Activated B cell treated with CpG ODN at 0.5 μM for 24 hours (primary cell): Measurements from ENCODE around the gene SHISA6. TPM values are rescaled to one million over a fixed set of nuclear protein-coding genes. Genes with fewer than 3 reads are reported as not detected.
"Not testable (repeated sequence)": the region's sequence is repeated elsewhere in the genome, so short reads cannot be mapped to it uniquely, and the experiment has no call there.

Experiments used
- ATAC-seq: fragments of 200-7000 bp; cut with Tn5 transposase; one replicate; pipeline ENCODE4 v1.10.0; 2021; ENCODE audit warnings: low read depth, mild to moderate bottlenecking, moderate library complexity
- CTCF ChIA-PET: fragments of 350-600 bp; sonication (Branson Sonifier 250); formaldehyde crosslinking; loops from one replicate; lab custom pipeline; 2021; ENCODE audit warnings: antibody characterized with exemption; lab: Charles Lee
- POLR2A ChIA-PET: fragments of 350-600 bp; sonication (Branson Sonifier 250); formaldehyde crosslinking; loops from one replicate; lab custom pipeline; 2021; ENCODE audit warnings: antibody characterized with exemption; lab: Charles Lee
- DNase-seq: peaks from one replicate; pipeline ENCODE4 v3.0.0; 2022
- H3K27ac Mint-ChIP-seq: one replicate; pipeline ENCODE4 v1.8.0; 2020; ENCODE audit warnings: mixed read lengths
- H3K27me3 Mint-ChIP-seq: one replicate; pipeline ENCODE4 v1.8.0; 2021; ENCODE audit warnings: mixed read lengths
- H3K36me3 Mint-ChIP-seq: one replicate; pipeline ENCODE4 v1.8.0; 2021; ENCODE audit warnings: low read depth, mixed read lengths
- H3K4me1 Mint-ChIP-seq: one replicate; pipeline ENCODE4 v1.8.0; 2021; ENCODE audit warnings: mixed read lengths
- H3K4me3 Mint-ChIP-seq: one replicate; pipeline ENCODE4 v1.8.0; 2020; ENCODE audit warnings: mild to moderate bottlenecking, mixed read lengths
- H3K9me3 Mint-ChIP-seq: one replicate; pipeline ENCODE4 v1.8.0; 2020; ENCODE audit warnings: mixed read lengths
- CTCF ChIP-seq: fragments of 200-600 bp; IDR thresholded peaks from one replicate; pipeline ENCODE4 v1.8.0; 2022; ENCODE audit warnings: antibody characterized with exemption, mild to moderate bottlenecking
- intact Hi-C: fragments of 100-400 bp; cut with micrococcal nuclease; formaldehyde crosslinking; loops from one replicate; pipeline ENCODE4 v1.15.1; 2024
- total RNA-seq: library from RNA; stranded (reverse); gene quantifications from 2 replicates; pipeline ENCODE4 v1.2.3, GENCODE V29; 2022

Gene SHISA6
- total RNA-seq, 1 donor from 2014 or later: not detected

DNA sequence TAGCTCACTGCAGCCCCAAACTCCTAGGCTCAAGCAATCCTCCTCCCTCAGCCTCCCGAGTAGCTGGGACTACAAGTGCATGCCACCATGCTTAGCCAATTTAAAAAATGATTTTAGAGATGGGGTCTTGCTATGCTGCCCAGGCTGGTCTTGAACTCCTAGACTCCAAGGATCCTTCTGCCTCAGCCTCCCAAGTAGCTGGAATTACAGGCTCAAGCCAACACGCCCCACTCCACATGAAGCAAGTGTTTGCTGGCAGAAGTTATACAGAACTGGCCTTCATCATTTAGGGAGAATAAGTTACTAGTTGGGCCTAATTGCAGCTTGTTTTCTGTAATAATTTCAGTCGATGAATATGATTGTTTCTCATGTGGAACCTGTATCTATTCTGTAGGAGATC, 68.0 kb downstream of the SHISA6 start:
- POLR2A ChIA-PET: no interaction called here
- CTCF ChIA-PET: no interaction called here
- no peak overlapping the region for H3K4me3 Mint-ChIP-seq
- no peaks in the 10 kb centered on the region for H3K27me3 Mint-ChIP-seq
- no peaks in the 10 kb centered on the region for H3K36me3 Mint-ChIP-seq
- no peak overlapping the region for H3K27ac Mint-ChIP-seq
- intact Hi-C loops: no loop called here
- ATAC-seq: no peak
- no peaks in the 10 kb centered on the region for H3K4me1 Mint-ChIP-seq
- H3K9me3 Mint-ChIP-seq: no peaks in the 10 kb centered on the region
- no peak for TF ChIP-seq CTCF
- no peak for DNase-seq

DNA sequence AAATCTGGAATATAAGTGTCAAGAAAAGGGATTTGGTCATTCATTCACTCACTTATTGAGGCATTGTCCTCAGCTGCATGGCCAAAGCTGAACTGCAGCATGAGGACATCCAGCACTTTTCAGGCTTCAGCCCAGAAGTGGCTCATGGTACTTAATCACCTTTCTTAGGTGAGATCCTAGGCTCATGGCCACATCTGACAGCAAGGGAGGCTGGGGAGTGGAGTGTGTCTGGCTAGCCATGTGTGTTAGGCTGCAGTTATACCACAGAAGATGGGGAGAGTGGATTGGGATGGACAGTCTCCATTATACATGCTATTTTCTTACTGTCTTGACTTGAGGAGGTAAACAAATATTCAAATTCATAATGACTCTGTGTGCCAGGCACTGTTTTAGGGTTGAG, 68.8 kb downstream of the SHISA6 start:
- CTCF ChIA-PET: interaction anchor here (1.1 kb wide), 1 partner anchor 13 kb away, joined by 3 read pairs; no protein-coding TSS in a partner anchor
- no peaks in the 10 kb centered on the region for H3K9me3 Mint-ChIP-seq
- POLR2A ChIA-PET: no interaction called here
- intact Hi-C loops: no loop called here
- H3K27me3 Mint-ChIP-seq: no peaks in the 10 kb centered on the region
- no peak for TF ChIP-seq CTCF
- H3K4me1 Mint-ChIP-seq: no peaks in the 10 kb centered on the region
- H3K36me3 Mint-ChIP-seq: no peaks in the 10 kb centered on the region
- no peak for DNase-seq
- H3K27ac Mint-ChIP-seq: no peak overlapping the region
- ATAC-seq: no peak
- H3K4me3 Mint-ChIP-seq: no peak overlapping the region

- H3K27me3 Mint-ChIP-seq, H3K36me3 Mint-ChIP-seq, ATAC-seq, DNase-seq, H3K4me3 Mint-ChIP-seq, H3K27ac Mint-ChIP-seq, CTCF ChIA-PET, H3K9me3 Mint-ChIP-seq, H3K4me1 Mint-ChIP-seq, intact Hi-C loops, POLR2A ChIA-PET: not testable (repeated sequence)
These were observed 75.4 kb downstream of the SHISA6 start for GRCh38 chr17:11316451-11316850.

DNA sequence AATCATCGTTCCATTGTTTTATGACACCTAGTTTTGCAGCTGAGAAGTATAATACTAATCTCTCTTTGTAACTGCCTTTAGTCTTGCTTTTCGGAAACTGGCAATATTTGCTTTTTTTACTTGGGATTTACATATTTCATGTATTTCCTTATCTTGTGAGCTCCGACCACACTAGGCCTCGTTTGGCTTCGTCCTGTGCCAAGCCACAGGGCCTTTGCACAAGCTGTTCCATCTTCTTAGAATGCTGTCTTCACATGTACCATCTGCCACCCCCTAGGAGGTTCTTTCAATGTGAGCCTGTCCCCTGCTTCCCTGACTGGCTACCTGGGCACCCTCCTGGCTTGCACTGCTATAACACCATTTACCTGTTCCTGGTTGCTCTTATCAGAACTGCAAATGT, 77.2 kb downstream of the SHISA6 start:
- CTCF ChIA-PET: no interaction called here
- no peak for ATAC-seq

GRCh38 chr17:11319894-11320293, 78.9 kb downstream of the SHISA6 start:
- ChIA-PET CTCF (no interaction called here), POLR2A (no interaction called here)
- Mint-ChIP-seq H3K27ac (no peak overlapping the region), H3K4me1 (no peaks in the 10 kb centered on the region), H3K4me3 (no peak overlapping the region), H3K9me3 (no peaks in the 10 kb centered on the region), H3K36me3 (no peaks in the 10 kb centered on the region), H3K27me3 (no peaks in the 10 kb centered on the region)
- TF ChIP-seq CTCF: no peak
- DNase-seq (no peak), ATAC-seq (no peak)
- intact Hi-C loops: no loop called here

More for the DNA sequence above, 77.2 kb downstream of the SHISA6 start:
- Mint-ChIP-seq H3K9me3 (no peaks in the 10 kb centered on the region), H3K27me3 (no peaks in the 10 kb centered on the region), H3K36me3 (no peaks in the 10 kb centered on the region), H3K4me3 (no peak overlapping the region), H3K27ac (no peak overlapping the region), H3K4me1 (no peaks in the 10 kb centered on the region)
- POLR2A ChIA-PET: no interaction called here
- no peak for DNase-seq
- TF ChIP-seq CTCF: no peak
- intact Hi-C loops: no loop called here

DNA sequence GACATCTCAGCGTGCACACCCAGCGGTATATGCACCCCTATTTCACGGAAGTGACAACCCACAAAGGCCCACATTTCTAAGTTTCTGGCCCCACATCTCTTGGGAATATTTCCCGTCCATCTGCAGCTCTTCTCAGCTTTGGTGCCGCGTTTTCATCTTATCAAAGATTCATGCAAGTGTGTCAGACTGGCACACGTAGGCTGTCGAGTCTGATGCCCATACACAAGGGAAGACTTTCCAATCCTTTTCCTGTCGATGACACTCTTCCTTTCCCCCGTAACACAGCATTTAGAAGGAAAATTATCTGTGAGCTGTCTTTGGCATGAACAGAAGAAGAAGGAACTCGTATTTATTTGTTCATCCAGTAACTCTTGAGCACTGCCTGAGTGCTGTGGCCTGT, 83.0 kb downstream of the SHISA6 start:
- Mint-ChIP-seq H3K4me1 (no peaks in the 10 kb centered on the region), H3K27me3 (no peaks in the 10 kb centered on the region), H3K9me3 (no peaks in the 10 kb centered on the region), H3K4me3 (no peak overlapping the region), H3K27ac (no peak overlapping the region), H3K36me3 (no peaks in the 10 kb centered on the region)
- ATAC-seq: no peak
- DNase-seq: no peak
- ChIA-PET CTCF (no interaction called here), POLR2A (no interaction called here)
- intact Hi-C loops: no loop called here
- TF ChIP-seq CTCF: no peak
